ENCODE measurements around the gene CALML4. TPM values are rescaled to one million over a fixed set of nuclear protein-coding genes. Genes with fewer than 3 reads are reported as not detected.
A peak's percentile ranks its signal among the peaks of the same experiment; 100 is the strongest.
"Not testable (repeated sequence)": the region's sequence is repeated elsewhere in the genome, so short reads cannot be mapped to it uniquely, and the experiment has no call there.

Gene CALML4
- polyA plus RNA-seq, 3 donors, result 26.8 to 36.5 (median 35.2) TPM

- DNase-seq (ENCODE audit: low read depth in 3 of 3, low spot score in 2 of 3), result not testable (repeated sequence)
Measured at GRCh38 chr15:68225442-68225841, 20.3 kb upstream of the CALML4 start.

GRCh38 chr15:68224546-68225250, 19.6 kb upstream of the CALML4 start:
- no peak for DNase-seq (ENCODE audit: low read depth in 3 of 3, low spot score in 2 of 3)

- DNase-seq (ENCODE audit: low read depth in 3 of 3, low spot score in 2 of 3), result no peak
Measured at GRCh38 chr15:68224108-68224507, 19.0 kb upstream of the CALML4 start.

GRCh38 chr15:68223171-68223570, 18.0 kb upstream of the CALML4 start:
- DNase-seq (ENCODE audit: low read depth in 3 of 3, low spot score in 2 of 3), result no peak

GRCh38 chr15:68222432-68222743, 17.3 kb upstream of the CALML4 start:
- DNase-seq (ENCODE audit: low read depth in 3 of 3, low spot score in 2 of 3), result not testable (repeated sequence)

- not testable (repeated sequence) for DNase-seq (ENCODE audit: low read depth in 3 of 3, low spot score in 2 of 3)
Measured at GRCh38 chr15:68221530-68222431, 16.6 kb upstream of the CALML4 start.

GRCh38 chr15:68220967-68221366, 15.8 kb upstream of the CALML4 start:
- DNase-seq (ENCODE audit: low read depth in 3 of 3, low spot score in 2 of 3), result no peak

- no peak for DNase-seq (ENCODE audit: low read depth in 3 of 3, low spot score in 2 of 3)
Measured at GRCh38 chr15:68220489-68220888, 15.4 kb upstream of the CALML4 start.

GRCh38 chr15:68218847-68219798, 14.0 kb upstream of the CALML4 start:
- DNase-seq (ENCODE audit: low read depth in 3 of 3, low spot score in 2 of 3), result no peak

- DNase-seq (ENCODE audit: low read depth in 3 of 3, low spot score in 2 of 3), result no peak
Measured at GRCh38 chr15:68218331-68218730, 13.2 kb upstream of the CALML4 start.

GRCh38 chr15:68217341-68217740, 12.2 kb upstream of the CALML4 start:
- no peak for DNase-seq (ENCODE audit: low read depth in 3 of 3, low spot score in 2 of 3)

GRCh38 chr15:68214838-68215254, 9.7 kb upstream of the CALML4 start:
- DNase-seq (ENCODE audit: low read depth in 3 of 3, low spot score in 2 of 3), result no peak

- no peak for DNase-seq (ENCODE audit: low read depth in 3 of 3, low spot score in 2 of 3)
Measured at GRCh38 chr15:68213991-68214837, 9.1 kb upstream of the CALML4 start.

GRCh38 chr15:68213491-68213845, 8.3 kb upstream of the CALML4 start:
- not testable (repeated sequence) for DNase-seq (ENCODE audit: low read depth in 3 of 3, low spot score in 2 of 3)

GRCh38 chr15:68211656-68212320, 6.7 kb upstream of the CALML4 start:
- DNase-seq (ENCODE audit: low read depth in 3 of 3, low spot score in 2 of 3), result no peak

GRCh38 chr15:68210821-68211655, 5.9 kb upstream of the CALML4 start:
- peak in 1 of 3 donors; percentile 40 for DNase-seq (ENCODE audit: low read depth in 3 of 3, low spot score in 2 of 3)

- no peak for DNase-seq (ENCODE audit: low read depth in 3 of 3, low spot score in 2 of 3)
Measured at GRCh38 chr15:68210409-68210756, 5.3 kb upstream of the CALML4 start.

- DNase-seq (ENCODE audit: low read depth in 3 of 3, low spot score in 2 of 3), result no peak
Measured at GRCh38 chr15:68209735-68210408, 4.7 kb upstream of the CALML4 start.

Measured in right renal cortex interstitium (tissue), 3 donors.